NT2/D1 (cell line): ENCODE data around the gene KRAS.

Experiments used
- DNase-seq: peaks from one replicate; pipeline ENCODE4 v3.0.0-alpha.2; 2011; ENCODE audit warnings: low read depth, low spot score
- H3K27me3 ChIP-seq: 2 replicates; pipeline ENCODE4 v1.6.0; 2011; ENCODE audit warnings: mild to moderate bottlenecking; ENCODE audit not compliant: insufficient read length, insufficient read depth
- H3K36me3 ChIP-seq: 2 replicates; pipeline ENCODE4 v1.6.1; 2011; ENCODE audit warnings: mild to moderate bottlenecking, low read length, mixed read lengths; ENCODE audit not compliant: insufficient read depth, insufficient read length
- H3K4me1 ChIP-seq: 2 replicates; pipeline ENCODE4 v1.5.1; 2011; ENCODE audit not compliant: insufficient read depth, insufficient read length
- H3K4me3 ChIP-seq: 2 replicates; pipeline ENCODE4 v1.5.1; 2011; ENCODE audit warnings: low read depth; ENCODE audit not compliant: insufficient read length
- H3K9ac ChIP-seq: 2 replicates; pipeline ENCODE4 v1.6.0; 2011; ENCODE audit warnings: low read depth; ENCODE audit not compliant: insufficient read length
- H3K9me3 ChIP-seq: 2 replicates; pipeline ENCODE4 v1.5.1; 2011; ENCODE audit warnings: mild to moderate bottlenecking, low read length; ENCODE audit not compliant: insufficient read depth
- SUZ12 ChIP-seq: IDR thresholded peaks from 2 replicates; pipeline ENCODE4 v1.6.1; 2011; ENCODE audit not compliant: insufficient read length, insufficient read depth; ENCODE audit errors: extremely low read depth
- YY1 ChIP-seq: IDR thresholded peaks from 2 replicates; pipeline ENCODE4 v1.6.1; 2011; ENCODE audit not compliant: insufficient read length, insufficient read depth
- ZNF274 ChIP-seq: IDR thresholded peaks from 2 replicates; pipeline ENCODE4 v1.6.1; 2011; ENCODE audit warnings: mild to moderate bottlenecking, low read depth, low read length

KRAS gene

DNA sequence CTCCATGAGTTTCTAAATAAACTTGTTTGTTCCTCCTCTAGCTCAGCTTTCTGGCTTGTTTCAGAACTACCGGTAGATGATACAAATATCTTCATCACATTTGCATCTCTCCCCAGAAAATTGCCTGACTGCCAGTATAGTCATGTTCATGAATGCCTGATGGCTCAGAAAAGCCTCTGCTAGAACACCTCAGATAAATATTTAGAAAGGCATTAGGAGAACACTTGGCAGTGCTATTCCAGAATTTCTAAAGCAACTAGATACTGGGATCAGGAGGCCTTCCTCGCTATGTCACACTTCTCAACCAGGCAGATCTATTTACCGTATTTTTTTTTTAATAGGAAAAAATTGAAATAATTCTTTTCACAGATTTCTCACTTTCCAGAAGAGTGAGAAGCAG is 32.3 kb upstream of the KRAS start:
- Histone ChIP-seq H3K36me3 (no peaks in the 10 kb centered on the region), H3K4me1 (no peaks in the 10 kb centered on the region), H3K27me3 (no peaks in the 10 kb centered on the region), H3K4me3 (no peak overlapping the region), H3K9me3 (no peaks in the 10 kb centered on the region), H3K9ac (no peak overlapping the region)
- TF ChIP-seq ZNF274, result no peak
- TF ChIP-seq SUZ12, result no peak
- TF ChIP-seq YY1, result no peak
- no peak for DNase-seq

- no peak for TF ChIP-seq ZNF274
- no peak for TF ChIP-seq SUZ12
- no peak for TF ChIP-seq YY1
- DNase-seq, result no peak
- H3K9ac ChIP-seq, result no peak overlapping the region
- no peaks in the 10 kb centered on the region for H3K36me3 ChIP-seq
- no peak overlapping the region for H3K4me3 ChIP-seq
- H3K9me3 ChIP-seq, result no peaks in the 10 kb centered on the region
- H3K4me1 ChIP-seq, result no peaks in the 10 kb centered on the region
- no peaks in the 10 kb centered on the region for H3K27me3 ChIP-seq
Observed at GRCh38 chr12:25280082-25280481, 29.4 kb upstream of the KRAS start.

DNA sequence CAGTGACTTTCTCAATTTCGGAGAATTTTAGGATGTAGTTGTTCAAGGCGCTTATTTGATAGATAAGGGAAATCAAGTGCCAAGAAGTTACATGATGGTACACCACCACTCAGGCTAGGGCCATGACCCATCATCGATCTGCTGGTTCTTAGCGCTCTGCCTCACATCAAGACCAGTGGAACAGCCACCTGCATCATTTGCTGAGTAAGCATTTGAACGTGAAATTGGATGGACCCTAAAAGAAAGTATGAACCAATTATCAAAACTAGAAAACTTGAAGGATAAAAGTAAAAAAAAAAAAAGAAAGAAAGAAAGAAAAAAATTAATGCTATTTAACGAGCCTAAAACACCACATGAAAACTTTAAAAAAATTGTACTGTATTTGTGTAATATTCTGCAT is 27.5 kb upstream of the KRAS start:
- Histone ChIP-seq H3K9me3 (no peaks in the 10 kb centered on the region), H3K4me1 (no peaks in the 10 kb centered on the region), H3K9ac (no peak overlapping the region), H3K4me3 (no peak overlapping the region), H3K27me3 (no peaks in the 10 kb centered on the region), H3K36me3 (no peaks in the 10 kb centered on the region)
- TF ChIP-seq SUZ12, result no peak
- no peak for TF ChIP-seq YY1
- TF ChIP-seq ZNF274, result no peak
- no peak for DNase-seq

DNA sequence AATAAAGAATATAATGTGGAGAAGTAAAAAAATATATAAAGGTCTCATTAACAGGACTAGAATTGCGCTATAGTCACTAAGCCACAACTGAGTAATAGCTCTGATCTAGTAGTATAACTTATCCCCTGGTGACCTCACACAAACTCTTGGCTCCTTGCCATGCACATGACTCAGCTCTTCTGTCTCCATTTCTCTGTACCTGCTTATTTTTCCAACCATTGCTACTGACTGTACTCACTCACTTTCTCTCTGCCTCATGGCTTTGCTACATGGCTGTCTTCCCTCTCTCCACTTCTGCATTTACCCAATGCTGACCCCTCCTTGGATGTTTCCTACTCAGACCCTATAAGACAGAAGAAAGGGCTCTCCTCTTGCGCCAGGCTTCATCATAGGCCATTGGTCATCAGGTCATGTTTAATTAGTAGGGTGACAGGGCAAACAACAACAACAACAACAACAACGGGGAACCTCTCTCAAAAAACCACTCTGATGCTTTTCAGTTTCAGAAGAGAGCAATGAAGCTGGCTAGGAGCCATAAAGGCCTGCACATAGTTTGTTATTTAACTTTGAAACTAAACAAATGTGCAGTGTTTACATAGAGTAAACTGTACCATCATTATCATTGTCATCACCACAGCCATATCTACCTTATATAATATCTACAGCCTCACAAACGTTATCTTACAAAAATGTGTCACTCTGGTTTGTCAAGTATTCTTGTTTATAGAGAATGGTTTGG is 25.6 kb upstream of the KRAS start:
- H3K4me1 ChIP-seq, result no peaks in the 10 kb centered on the region
- no peaks in the 10 kb centered on the region for H3K9me3 ChIP-seq
- no peaks in the 10 kb centered on the region for H3K36me3 ChIP-seq
- TF ChIP-seq YY1, result no peak
- no peak for TF ChIP-seq SUZ12
- TF ChIP-seq ZNF274, result no peak
- no peak overlapping the region for H3K9ac ChIP-seq
- DNase-seq, result no peak
- no peaks in the 10 kb centered on the region for H3K27me3 ChIP-seq
- no peak overlapping the region for H3K4me3 ChIP-seq

- Histone ChIP-seq H3K9ac (no peak overlapping the region), H3K9me3 (no peaks in the 10 kb centered on the region), H3K36me3 (no peaks in the 10 kb centered on the region), H3K4me1 (no peaks in the 10 kb centered on the region), H3K4me3 (no peak overlapping the region), H3K27me3 (no peaks in the 10 kb centered on the region)
- no peak for TF ChIP-seq SUZ12
- no peak for TF ChIP-seq ZNF274
- TF ChIP-seq YY1, result no peak
- DNase-seq, result no peak
Observed at GRCh38 chr12:25271486-25272098, 20.9 kb upstream of the KRAS start.

DNA sequence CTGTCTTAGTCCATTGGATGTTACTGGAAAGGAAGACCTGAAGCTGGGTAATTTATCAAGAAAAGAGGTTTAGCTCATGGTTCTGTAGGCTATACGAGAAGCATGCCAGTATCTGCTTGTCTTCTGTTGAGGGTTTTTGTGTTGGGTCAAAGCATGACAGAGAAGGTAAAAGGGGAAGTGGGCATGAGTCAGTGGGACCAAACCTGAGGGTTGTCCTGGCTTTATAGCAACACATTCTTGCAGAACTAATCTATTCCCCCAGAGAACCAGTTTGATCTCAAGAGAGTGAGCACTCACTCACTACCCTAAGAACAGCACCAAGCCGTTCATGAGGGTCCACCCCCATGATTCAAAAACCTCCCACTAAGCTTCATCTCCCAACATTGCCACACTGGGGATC is 19.0 kb upstream of the KRAS start:
- TF ChIP-seq YY1 (no peak), ZNF274 (no peak), SUZ12 (no peak)
- Histone ChIP-seq H3K9me3 (no peaks in the 10 kb centered on the region), H3K4me1 (no peaks in the 10 kb centered on the region), H3K36me3 (no peaks in the 10 kb centered on the region), H3K9ac (no peak overlapping the region), H3K4me3 (no peak overlapping the region), H3K27me3 (no peaks in the 10 kb centered on the region)
- DNase-seq, result no peak

DNA sequence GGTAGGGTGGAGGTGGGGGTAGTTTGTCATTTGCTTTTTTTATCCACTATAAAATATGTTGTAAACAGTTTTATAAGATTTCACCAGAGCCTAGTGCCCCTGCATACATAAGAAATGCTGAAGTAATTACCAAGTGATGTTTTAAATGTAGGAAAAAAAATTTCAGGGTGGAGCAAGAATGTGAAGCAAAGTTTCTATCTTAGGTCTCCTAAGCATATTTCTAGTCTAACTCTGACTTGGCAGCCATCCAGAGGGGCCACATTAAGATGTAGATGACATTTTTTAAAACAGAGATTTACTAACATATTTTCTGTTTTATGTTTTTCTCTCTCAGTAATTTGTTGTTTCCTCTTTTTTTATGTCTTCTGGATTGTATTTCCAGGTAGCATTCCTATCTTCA is 15.8 kb upstream of the KRAS start:
- H3K4me3 ChIP-seq, result no peak overlapping the region
- peaks cover 3% of the 10 kb centered on the region for H3K4me1 ChIP-seq
- TF ChIP-seq YY1 (no peak), ZNF274 (no peak), SUZ12 (no peak)
- no peaks in the 10 kb centered on the region for H3K36me3 ChIP-seq
- no peak overlapping the region for H3K9ac ChIP-seq
- DNase-seq, result no peak
- H3K9me3 ChIP-seq, result no peaks in the 10 kb centered on the region
- H3K27me3 ChIP-seq, result no peaks in the 10 kb centered on the region

GRCh38 chr12:25264862-25265261 is 14.1 kb upstream of the KRAS start:
- TF ChIP-seq YY1 (no peak), SUZ12 (no peak)
- Histone ChIP-seq H3K36me3 (no peaks in the 10 kb centered on the region), H3K4me1 (peaks cover 3% of the 10 kb centered on the region), H3K9me3 (no peaks in the 10 kb centered on the region), H3K9ac (no peak overlapping the region), H3K27me3 (no peaks in the 10 kb centered on the region), H3K4me3 (no peak overlapping the region)
- DNase-seq, result no peak
